Activated CD4-positive, alpha-beta T cell treated with anti-CD3 and anti-CD28 coated beads, Interleukin-2, amount 10 ng/mL, durations not matched to agents 24 days and 14 days (primary cell): ENCODE measurements around the gene P2RX3. TPM values are rescaled to one million over a fixed set of nuclear protein-coding genes. Genes with fewer than 3 reads are reported as not detected.

Source experiments
- DNase-seq: peaks from one replicate; pipeline ENCODE4 v3.0.0; 2022
- H3K27ac Mint-ChIP-seq: one replicate; pipeline ENCODE4 v1.8.0; 2022; ENCODE audit warnings: mild to moderate bottlenecking, mixed read lengths
- H3K27me3 Mint-ChIP-seq: one replicate; pipeline ENCODE4 v1.8.0; 2022; ENCODE audit warnings: mixed read lengths
- H3K36me3 Mint-ChIP-seq: one replicate; pipeline ENCODE4 v1.8.0; 2022; ENCODE audit warnings: low read depth, mild to moderate bottlenecking, mixed read lengths
- H3K4me1 Mint-ChIP-seq: one replicate; pipeline ENCODE4 v1.8.0; 2021; ENCODE audit warnings: mixed read lengths
- H3K4me3 Mint-ChIP-seq: one replicate; pipeline ENCODE4 v1.8.0; 2022; ENCODE audit warnings: mild to moderate bottlenecking, moderate library complexity, mixed read lengths
- H3K9me3 Mint-ChIP-seq: one replicate; pipeline ENCODE4 v1.8.0; 2021; ENCODE audit warnings: mixed read lengths
- intact Hi-C: fragments of 100-400 bp; cut with micrococcal nuclease; formaldehyde crosslinking; loops from one replicate; pipeline ENCODE4 v1.15.1; 2023
- total RNA-seq: library from RNA; stranded (reverse); gene quantifications from 2 replicates; pipeline ENCODE4 v1.2.3, GENCODE V29; 2022

P2RX3 gene
- total RNA-seq, 1 donor from 2014 or later, result not detected

- no peak overlapping the region for H3K27ac Mint-ChIP-seq
- no peak overlapping the region for H3K4me3 Mint-ChIP-seq
- no peaks in the 10 kb centered on the region for H3K4me1 Mint-ChIP-seq
- DNase-seq, result no peak
- no peaks in the 10 kb centered on the region for H3K36me3 Mint-ChIP-seq
- intact Hi-C loops, result no loop called here
- no peaks in the 10 kb centered on the region for H3K9me3 Mint-ChIP-seq
- H3K27me3 Mint-ChIP-seq, result no peaks in the 10 kb centered on the region
Observed at GRCh38 chr11:57368845-57369232, 30.7 kb downstream of the P2RX3 start.

GRCh38 chr11:57370251-57370650 lies 32.1 kb downstream of the P2RX3 start:
- Mint-ChIP-seq H3K4me3 (no peak overlapping the region), H3K9me3 (no peaks in the 10 kb centered on the region), H3K27me3 (no peaks in the 10 kb centered on the region), H3K36me3 (no peaks in the 10 kb centered on the region), H3K4me1 (no peaks in the 10 kb centered on the region), H3K27ac (no peak overlapping the region)
- DNase-seq, result no peak
- intact Hi-C loops, result no loop called here

- H3K36me3 Mint-ChIP-seq, result no peaks in the 10 kb centered on the region
- DNase-seq, result no peak
- H3K9me3 Mint-ChIP-seq, result no peaks in the 10 kb centered on the region
- H3K4me1 Mint-ChIP-seq, result no peaks in the 10 kb centered on the region
- intact Hi-C loops, result no loop called here
- H3K27ac Mint-ChIP-seq, result no peak overlapping the region
- no peaks in the 10 kb centered on the region for H3K27me3 Mint-ChIP-seq
- H3K4me3 Mint-ChIP-seq, result no peak overlapping the region
Observed at GRCh38 chr11:57370941-57371340, 32.8 kb downstream of the P2RX3 start.

- H3K4me3 Mint-ChIP-seq, result no peak overlapping the region
- no peaks in the 10 kb centered on the region for H3K36me3 Mint-ChIP-seq
- H3K27me3 Mint-ChIP-seq, result no peaks in the 10 kb centered on the region
- no peak overlapping the region for H3K27ac Mint-ChIP-seq
- H3K9me3 Mint-ChIP-seq, result no peaks in the 10 kb centered on the region
- H3K4me1 Mint-ChIP-seq, result no peaks in the 10 kb centered on the region
- DNase-seq, result no peak
- intact Hi-C loops, result no loop called here
Observed at GRCh38 chr11:57373146-57373545, 35.0 kb downstream of the P2RX3 start.

GRCh38 chr11:57374966-57375365 lies 36.8 kb downstream of the P2RX3 start:
- no peaks in the 10 kb centered on the region for H3K27me3 Mint-ChIP-seq
- no peaks in the 10 kb centered on the region for H3K4me1 Mint-ChIP-seq
- H3K36me3 Mint-ChIP-seq, result no peaks in the 10 kb centered on the region
- H3K4me3 Mint-ChIP-seq, result no peak overlapping the region
- intact Hi-C loops, result no loop called here
- no peak overlapping the region for H3K27ac Mint-ChIP-seq
- H3K9me3 Mint-ChIP-seq, result no peaks in the 10 kb centered on the region
- no peak for DNase-seq

- no peak for DNase-seq
- no peak overlapping the region for H3K27ac Mint-ChIP-seq
- H3K4me1 Mint-ChIP-seq, result no peaks in the 10 kb centered on the region
- H3K36me3 Mint-ChIP-seq, result no peaks in the 10 kb centered on the region
- H3K4me3 Mint-ChIP-seq, result no peak overlapping the region
- intact Hi-C loops, result no loop called here
- H3K27me3 Mint-ChIP-seq, result no peaks in the 10 kb centered on the region
- no peaks in the 10 kb centered on the region for H3K9me3 Mint-ChIP-seq
Observed at GRCh38 chr11:57375490-57375889, 37.3 kb downstream of the P2RX3 start.

GRCh38 chr11:57376095-57377090 lies 38.2 kb downstream of the P2RX3 start:
- no peak for DNase-seq
- no peaks in the 10 kb centered on the region for H3K27me3 Mint-ChIP-seq
- no peaks in the 10 kb centered on the region for H3K9me3 Mint-ChIP-seq
- no peaks in the 10 kb centered on the region for H3K4me1 Mint-ChIP-seq
- H3K36me3 Mint-ChIP-seq, result no peaks in the 10 kb centered on the region
- no peak overlapping the region for H3K4me3 Mint-ChIP-seq
- intact Hi-C loops, result no loop called here
- H3K27ac Mint-ChIP-seq, result no peak overlapping the region

- Mint-ChIP-seq H3K4me1 (no peaks in the 10 kb centered on the region), H3K4me3 (no peak overlapping the region), H3K36me3 (no peaks in the 10 kb centered on the region), H3K9me3 (no peaks in the 10 kb centered on the region), H3K27ac (no peak overlapping the region), H3K27me3 (peaks cover under 1% of the 10 kb centered on the region)
- DNase-seq, result no peak
- intact Hi-C loops, result no loop called here
Observed at GRCh38 chr11:57377107-57377506, 39.0 kb downstream of the P2RX3 start.

GRCh38 chr11:57378186-57378585 lies 40.0 kb downstream of the P2RX3 start:
- no peaks in the 10 kb centered on the region for H3K4me1 Mint-ChIP-seq
- no peaks in the 10 kb centered on the region for H3K9me3 Mint-ChIP-seq

GRCh38 chr11:57379732-57380131 lies 41.6 kb downstream of the P2RX3 start:
- H3K4me1 Mint-ChIP-seq, result no peaks in the 10 kb centered on the region
- H3K9me3 Mint-ChIP-seq, result no peaks in the 10 kb centered on the region
- no peak overlapping the region for H3K4me3 Mint-ChIP-seq
- no peak for DNase-seq
- H3K27me3 Mint-ChIP-seq, result peaks cover 6% of the 10 kb centered on the region
- H3K27ac Mint-ChIP-seq, result no peak overlapping the region
- intact Hi-C loops, result no loop called here
- H3K36me3 Mint-ChIP-seq, result no peaks in the 10 kb centered on the region

More at GRCh38 chr11:57378186-57378585, 40.0 kb downstream of the P2RX3 start:
- H3K27ac Mint-ChIP-seq, result no peak overlapping the region
- no peak overlapping the region for H3K4me3 Mint-ChIP-seq
- peaks cover 6% of the 10 kb centered on the region for H3K27me3 Mint-ChIP-seq
- no peak for DNase-seq
- H3K36me3 Mint-ChIP-seq, result no peaks in the 10 kb centered on the region
- intact Hi-C loops, result no loop called here

- intact Hi-C loops, result no loop called here
- Mint-ChIP-seq H3K27ac (no peak within 1 kb of the TSS), H3K4me3 (no peak within 1 kb of the TSS)
Observed at GRCh38 chr11:57380975-57381374, 42.8 kb downstream of the P2RX3 start, which contains the start of gene PRG3. Gene PRG3, minus strand, starts transcription at chr11:57381150. Its CDS starts 442 bp downstream, at chr11:57380708.

GRCh38 chr11:57386178-57386940 lies 48.2 kb downstream of the P2RX3 start:
- no peak for DNase-seq
- intact Hi-C loops, result no loop called here
- Mint-ChIP-seq H3K9me3 (no peaks in the 10 kb centered on the region), H3K36me3 (no peaks in the 10 kb centered on the region), H3K27ac (no peak overlapping the region), H3K4me3 (no peak overlapping the region), H3K27me3 (peaks cover 8% of the 10 kb centered on the region), H3K4me1 (no peaks in the 10 kb centered on the region)

More at GRCh38 chr11:57380975-57381374, 42.8 kb downstream of the P2RX3 start, which contains the start of gene PRG3:
- no peaks in the 10 kb centered on the region for H3K4me1 Mint-ChIP-seq
- peaks cover 6% of the 10 kb centered on the region for H3K27me3 Mint-ChIP-seq
- H3K36me3 Mint-ChIP-seq, result no peaks in the 10 kb centered on the region
- no peak for DNase-seq
- H3K9me3 Mint-ChIP-seq, result no peaks in the 10 kb centered on the region

- no peaks in the 10 kb centered on the region for H3K36me3 Mint-ChIP-seq
- no peak overlapping the region for H3K4me3 Mint-ChIP-seq
- intact Hi-C loops, result no loop called here
- no peak overlapping the region for H3K27ac Mint-ChIP-seq
- DNase-seq, result no peak
- no peaks in the 10 kb centered on the region for H3K9me3 Mint-ChIP-seq
- peaks cover 4% of the 10 kb centered on the region for H3K27me3 Mint-ChIP-seq
- no peaks in the 10 kb centered on the region for H3K4me1 Mint-ChIP-seq
Observed at GRCh38 chr11:57387289-57388030, 49.3 kb downstream of the P2RX3 start.
